Sigmoid colon (tissue), 4 donors: ENCODE results near the gene RASA2.

ENCODE experiments used
- CTCF ChIP-seq, 4 experiments: fragments of 450-650 bp in 3 of 4; fragments of 200-600 bp in 1 of 4; IDR thresholded peaks; one replicate each; pipeline ENCODE4 v1.5.1; 2016 to 2019; ENCODE audit warnings: antibody characterized with exemption in 4 of 4, mild to moderate bottlenecking in 3 of 4, moderate library complexity in 2 of 4
- EP300 ChIP-seq, 4 donors: sonication (generic); formaldehyde crosslinking; IDR thresholded peaks; one replicate each; pipeline ENCODE4 v1.6.1; 2017; ENCODE audit warnings: antibody characterized with exemption in 4 of 4
- POLR2A ChIP-seq, 2 donors: fragments of 450-650 bp; IDR thresholded peaks; one replicate each; pipeline ENCODE4 v1.6.1; 2016; ENCODE audit warnings: antibody characterized with exemption in 2 of 2, mild to moderate bottlenecking in 2 of 2, moderate library complexity in 2 of 2
- POLR2AphosphoS5 ChIP-seq, 4 donors: sonication (generic); formaldehyde crosslinking; IDR thresholded peaks; one replicate each; pipeline ENCODE4 v1.6.1; 2017; ENCODE audit warnings: antibody characterized with exemption in 4 of 4

GRCh38 chr3:141561426-141562034, 74.7 kb downstream of the RASA2 start:
- TF ChIP-seq CTCF (IDR thresholded peaks at IDR 0.05), result peak; percentile 92 to 99 (median 96)
- TF ChIP-seq POLR2AphosphoS5 (IDR thresholded peaks at IDR 0.05), result no peak
- TF ChIP-seq POLR2A (IDR thresholded peaks at IDR 0.05), result no peak
- no peak for TF ChIP-seq EP300 (IDR thresholded peaks at IDR 0.05)
